HG03159 (cell line): ENCODE results near the gene SLC13A3.

Experiments used
- ATAC-seq: cut with Tn5 transposase; IDR thresholded peaks from one replicate; pipeline ENCODE4 v1.9.1; 2021; ENCODE audit warnings: mild to moderate bottlenecking, moderate library complexity; ENCODE audit not compliant: unreplicated experiment

SLC13A3 gene

GRCh38 chr20:46609043-46609442, 42.2 kb downstream of the SLC13A3 start:
- ATAC-seq = no peak

- no peak for ATAC-seq
Observed at GRCh38 chr20:46607849-46608497, 43.3 kb downstream of the SLC13A3 start.

GRCh38 chr20:46607191-46607848, 43.9 kb downstream of the SLC13A3 start:
- no peak for ATAC-seq

- no peak for ATAC-seq
Observed at GRCh38 chr20:46606817-46607190, 44.5 kb downstream of the SLC13A3 start.

- ATAC-seq = no peak
Observed at GRCh38 chr20:46605978-46606816, 45.1 kb downstream of the SLC13A3 start.

- no peak for ATAC-seq
Observed at GRCh38 chr20:46605181-46605580, 46.1 kb downstream of the SLC13A3 start.

- no peak for ATAC-seq
Observed at GRCh38 chr20:46604551-46605133, 46.6 kb downstream of the SLC13A3 start.

GRCh38 chr20:46602429-46602828, 48.8 kb downstream of the SLC13A3 start:
- ATAC-seq = no peak

- ATAC-seq = no peak
Observed at GRCh38 chr20:46601603-46602122, 49.6 kb downstream of the SLC13A3 start.

GRCh38 chr20:46600286-46600752, 50.9 kb downstream of the SLC13A3 start:
- no peak for ATAC-seq

- ATAC-seq = no peak
Observed at GRCh38 chr20:46599227-46599987, 51.9 kb downstream of the SLC13A3 start.

GRCh38 chr20:46595933-46596332, 55.3 kb downstream of the SLC13A3 start:
- ATAC-seq = no peak

- ATAC-seq = no peak
Observed at GRCh38 chr20:46594725-46595124, 56.5 kb downstream of the SLC13A3 start.

GRCh38 chr20:46592580-46593362, 58.5 kb downstream of the SLC13A3 start:
- no peak for ATAC-seq

- no peak for ATAC-seq
Observed at GRCh38 chr20:46590443-46590842, 60.8 kb downstream of the SLC13A3 start.

- ATAC-seq = no peak
Observed at GRCh38 chr20:46588532-46589511, 62.4 kb downstream of the SLC13A3 start.

- ATAC-seq = no peak
Observed at GRCh38 chr20:46587986-46588385, 63.3 kb downstream of the SLC13A3 start.

- ATAC-seq = no peak
Observed at GRCh38 chr20:46586724-46587123, 64.5 kb downstream of the SLC13A3 start.
